Stimulated activated CD4-positive, alpha-beta T cell treated with anti-CD3 and anti-CD28 coated beads, TNF-alpha, amount 100 ng/mL, for 48 hours (primary cell): ENCODE data around the gene GPSM1.
"Not testable (repeated sequence)": the region's sequence is repeated elsewhere in the genome, so short reads cannot be mapped to it uniquely, and the experiment has no call there.

Experiments used
- DNase-seq, 3 donors: peaks; one replicate each; pipeline ENCODE4 v3.0.0-alpha.2; 2020; ENCODE audit warnings: low read depth in 3 of 3

The GPSM1 gene

DNA sequence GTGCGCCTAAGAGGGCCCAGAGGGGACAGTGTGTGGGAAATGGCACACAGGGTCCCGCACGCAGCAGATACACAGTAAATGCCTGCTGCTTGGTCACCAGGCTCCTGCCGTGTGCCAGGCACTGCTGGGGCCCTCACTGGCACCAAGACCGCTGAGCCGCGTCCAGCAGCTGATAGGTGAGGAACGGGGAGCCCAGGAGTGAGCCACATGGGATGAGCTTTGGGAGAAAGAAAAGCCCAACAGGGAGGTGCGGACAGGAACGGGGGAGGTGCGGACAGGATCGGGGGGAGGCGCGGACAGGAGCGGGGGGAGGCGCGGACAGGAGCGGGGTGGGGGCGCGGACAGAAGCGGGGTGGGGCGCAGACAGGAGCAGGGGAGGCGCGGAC lies 16.5 kb downstream of the GPSM1 start:
- DNase-seq, result no peak

DNA sequence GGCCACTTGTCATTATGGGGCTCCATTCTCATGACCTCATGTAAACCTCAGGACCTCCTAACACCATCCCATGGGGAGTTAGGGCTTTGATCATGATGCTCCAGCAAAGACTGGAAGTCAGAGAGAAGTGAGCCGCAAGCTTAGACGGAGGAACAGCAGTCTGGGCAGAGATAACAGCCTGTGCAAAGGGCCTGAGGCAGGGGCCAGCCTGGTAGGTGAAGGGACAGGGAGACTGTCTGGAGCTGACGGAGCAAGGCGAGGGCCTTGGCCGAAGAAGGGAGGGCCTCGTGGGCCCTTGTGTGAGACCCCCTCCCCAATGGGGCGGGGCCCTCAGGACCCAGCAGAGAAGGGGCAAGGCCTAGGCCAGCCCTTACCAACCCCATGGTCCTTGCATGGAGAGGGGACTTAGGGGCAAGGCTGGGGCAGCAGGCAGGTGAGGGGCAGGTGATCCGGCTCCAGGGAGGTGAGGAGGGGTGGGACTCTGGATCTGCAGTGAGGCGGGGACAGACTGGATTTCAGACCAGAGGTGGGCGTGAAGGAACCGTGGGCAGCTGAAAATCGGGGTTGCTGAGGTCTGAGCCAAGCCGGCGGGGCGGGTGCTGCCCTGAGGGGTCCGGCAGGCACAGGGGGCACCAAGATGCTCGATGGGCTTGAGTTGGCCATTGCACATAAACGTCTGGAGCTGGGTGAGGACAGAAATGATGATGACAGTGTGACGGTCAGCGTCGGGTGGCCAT lies 17.4 kb downstream of the GPSM1 start:
- no peak for DNase-seq

DNA sequence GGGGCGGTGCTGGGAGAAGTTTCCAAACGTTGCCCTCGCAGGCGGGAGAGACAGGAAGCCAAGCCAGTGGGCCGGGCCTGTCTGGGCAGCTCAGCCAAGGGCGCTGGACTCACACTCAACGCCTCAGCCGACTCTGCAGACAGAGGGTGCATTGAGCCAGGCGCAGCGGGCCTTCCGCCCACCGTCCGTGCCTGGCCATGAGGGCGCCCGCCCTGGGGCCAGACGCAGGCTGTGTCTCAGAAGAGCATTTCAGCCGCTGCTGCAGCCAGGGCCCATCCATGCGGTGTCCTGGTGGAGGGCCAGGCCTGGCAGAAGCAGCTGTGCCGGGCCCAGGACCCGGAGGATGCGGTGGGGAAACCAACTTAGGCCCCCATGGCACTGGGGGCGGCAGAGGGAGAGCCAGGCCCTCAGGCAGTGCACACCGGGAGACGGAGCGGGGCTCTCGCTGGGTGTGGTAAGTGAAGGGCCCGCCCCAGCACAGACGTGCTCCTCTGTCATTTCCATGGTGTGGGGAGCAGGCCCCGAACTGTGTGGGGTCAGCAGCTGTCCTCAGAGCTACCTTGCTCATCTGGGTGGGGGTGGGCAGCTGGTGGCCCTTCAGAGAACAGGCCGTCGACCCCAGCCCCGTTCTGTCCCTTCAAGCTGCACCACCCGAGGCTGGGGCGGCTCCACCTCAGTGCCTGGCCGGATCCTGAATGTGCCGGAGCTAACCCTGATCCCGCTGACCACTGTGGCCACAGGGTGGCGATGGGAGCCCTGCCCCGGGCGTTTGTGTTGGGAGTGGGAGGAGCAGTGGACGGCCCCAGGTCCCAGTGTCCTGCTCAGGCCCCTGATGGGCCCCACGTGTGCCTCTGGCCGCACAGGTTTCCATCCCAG lies 18.2 kb downstream of the GPSM1 start:
- no peak for DNase-seq

DNA sequence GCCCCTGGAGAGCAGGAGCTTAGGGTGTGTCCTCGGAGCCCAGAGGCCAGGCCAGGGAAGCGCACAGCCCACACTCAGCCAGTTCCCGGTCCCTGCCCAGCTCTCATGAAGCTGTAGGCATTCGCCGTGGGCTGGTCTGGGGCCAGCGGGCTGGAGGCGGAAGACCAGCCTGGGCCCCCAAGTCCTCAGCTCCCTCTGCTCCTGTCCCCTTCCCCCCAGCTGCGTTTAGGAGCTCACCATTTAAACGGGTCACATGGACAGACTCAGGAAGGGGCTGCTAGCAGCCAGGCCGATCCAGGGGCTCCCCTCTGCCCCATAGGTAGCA lies 18.8 kb downstream of the GPSM1 start:
- DNase-seq, result no peak

DNA sequence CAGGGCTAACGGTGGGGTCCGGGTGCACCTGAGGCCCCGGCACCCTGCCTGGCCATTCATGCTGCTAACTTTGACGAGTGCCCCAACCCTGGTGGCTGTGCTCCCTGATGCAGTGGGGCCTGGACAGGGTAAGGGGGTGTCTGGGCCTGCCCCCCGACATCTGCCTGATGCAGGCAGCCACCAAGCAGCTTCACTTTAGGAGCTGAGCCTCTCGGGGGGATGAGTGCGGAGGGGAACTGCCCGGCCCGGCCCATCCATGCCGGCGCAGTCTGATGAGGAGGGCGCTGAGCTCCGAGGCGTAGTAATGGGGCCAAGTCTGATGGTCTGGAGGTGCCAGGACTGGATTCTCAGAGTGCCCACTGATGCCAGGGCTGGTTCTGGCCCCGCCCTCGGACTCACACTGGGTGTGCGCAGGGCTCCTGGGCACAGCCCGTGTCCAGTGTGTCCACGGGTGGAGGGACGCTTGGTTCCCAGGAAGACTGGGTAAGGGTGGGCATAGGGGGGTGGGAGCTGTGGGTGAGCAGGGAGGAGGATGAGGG lies 19.7 kb downstream of the GPSM1 start:
- no peak for DNase-seq

DNA sequence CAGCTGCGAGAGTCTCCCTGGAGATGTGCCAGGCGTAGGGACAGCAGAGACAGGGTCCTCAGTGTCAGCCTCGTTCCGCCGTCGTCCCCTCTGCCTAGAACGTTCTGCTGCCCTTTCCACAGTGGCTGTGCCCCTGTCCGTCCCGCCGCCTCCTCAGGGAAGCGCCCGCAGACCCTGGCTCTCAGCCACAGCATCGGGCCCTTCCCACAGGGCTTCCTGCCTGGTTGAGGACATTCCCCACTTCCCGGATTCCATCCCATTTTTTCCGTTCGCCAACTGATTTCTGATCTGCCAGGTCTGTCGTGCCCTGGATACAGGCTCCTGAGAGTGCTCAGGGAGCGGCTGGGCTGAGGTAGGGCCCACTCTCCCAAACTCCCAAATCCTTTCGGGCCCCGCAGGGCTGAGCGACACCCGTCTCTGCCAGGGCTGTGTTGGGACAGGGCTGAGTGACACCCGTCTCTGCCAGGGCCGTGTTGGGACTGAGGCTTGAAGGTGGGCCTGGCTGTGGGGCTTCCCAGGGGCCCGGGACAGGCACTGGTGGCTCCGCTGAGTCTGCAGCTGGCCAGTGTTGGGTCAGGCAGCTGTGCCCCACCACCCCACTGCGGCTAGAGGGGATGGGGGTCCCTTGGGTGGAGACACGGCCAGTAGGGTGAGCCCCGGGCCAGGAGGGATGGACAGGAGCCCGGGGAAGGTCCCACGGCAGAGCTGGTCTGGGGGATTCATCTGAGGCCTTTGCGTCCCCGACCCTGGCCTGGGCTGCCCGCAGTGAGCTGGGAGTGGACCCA lies 20.3 kb downstream of the GPSM1 start:
- no peak for DNase-seq

DNA sequence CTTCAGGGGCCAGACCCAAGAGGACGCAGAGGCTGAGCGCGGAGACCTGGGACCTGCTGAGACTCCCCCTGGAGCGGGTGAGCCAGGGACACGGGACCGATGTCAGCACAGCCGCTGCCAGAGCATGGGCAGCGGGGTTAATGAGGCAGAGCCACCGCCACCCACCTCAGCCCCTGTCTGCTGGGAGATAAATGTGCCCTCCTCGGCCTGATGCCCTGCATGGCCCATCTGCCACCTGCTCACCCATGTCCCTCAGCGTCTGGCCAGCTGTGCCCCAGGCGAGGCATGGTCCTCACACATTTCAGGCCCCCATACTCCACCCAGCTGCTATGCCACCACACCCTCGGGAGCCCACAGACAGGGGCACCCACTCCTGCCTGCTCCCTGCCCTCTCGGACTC lies 21.4 kb downstream of the GPSM1 start:
- no peak for DNase-seq

DNA sequence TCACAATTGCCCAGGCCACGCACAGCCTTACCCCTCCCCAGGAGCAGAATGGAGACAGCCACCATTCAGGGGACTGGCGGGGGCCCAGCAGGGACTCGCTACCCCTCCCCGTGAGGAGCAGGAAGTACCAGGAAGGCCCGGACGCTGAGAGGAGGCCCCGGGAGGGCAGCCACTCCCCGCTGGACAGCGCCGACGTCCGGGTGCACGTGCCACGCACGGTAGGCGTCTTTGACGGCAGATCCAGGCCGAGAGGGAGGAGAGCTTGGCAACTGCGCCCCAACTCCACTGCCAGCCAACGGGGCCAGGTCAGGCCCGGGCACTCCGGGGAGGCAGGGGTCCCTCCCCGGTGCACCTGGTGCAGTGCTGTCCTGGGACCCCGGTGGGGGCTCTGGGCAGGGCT lies 22.2 kb downstream of the GPSM1 start:
- no peak for DNase-seq

DNA sequence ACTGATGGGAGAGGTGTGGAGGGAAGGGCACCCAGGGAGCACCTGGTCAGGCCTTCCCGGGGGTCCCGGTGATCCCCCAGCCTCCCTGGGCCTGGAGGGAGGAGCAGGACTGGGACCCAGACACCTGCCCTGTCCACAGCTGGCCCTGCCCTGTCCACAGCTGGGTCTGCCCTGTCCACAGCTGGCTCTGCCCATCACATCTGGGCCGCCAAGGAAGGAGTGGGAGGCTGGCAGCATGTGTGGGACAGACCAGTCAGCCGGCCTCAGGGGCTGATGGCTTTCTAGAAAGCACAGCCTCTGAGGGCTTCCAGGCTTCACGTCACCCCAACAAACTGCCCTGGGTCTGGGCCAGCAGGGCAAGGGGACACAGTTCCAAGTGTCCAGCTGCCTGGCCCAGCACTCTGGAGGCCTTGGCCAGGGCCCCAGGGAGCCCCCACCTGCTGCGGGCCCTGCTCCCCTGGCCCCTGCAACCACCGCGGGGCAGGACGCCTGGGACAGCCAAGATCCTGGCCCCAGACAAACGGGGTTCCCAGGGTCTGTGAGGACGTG lies 24.0 kb downstream of the GPSM1 start:
- no peak for DNase-seq

DNA sequence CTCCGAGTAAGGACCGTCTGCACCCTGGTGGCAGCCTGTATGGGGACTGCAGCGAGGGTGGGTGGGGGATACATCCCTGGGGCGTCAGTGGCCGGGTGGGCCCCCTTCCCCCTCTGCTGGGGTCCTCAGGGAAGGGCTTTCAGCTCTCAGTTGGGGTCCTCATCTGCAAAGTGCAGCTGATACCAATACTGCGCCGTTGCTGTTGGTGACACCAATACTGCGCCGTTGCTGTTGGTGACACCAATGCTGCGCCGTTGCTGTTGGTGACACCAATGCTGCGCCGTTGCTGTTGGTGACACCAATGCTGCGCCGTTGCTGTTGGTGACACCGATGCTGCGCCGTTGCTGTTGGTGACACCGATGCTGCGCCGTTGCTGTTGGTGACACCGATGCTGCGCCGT lies 24.5 kb downstream of the GPSM1 start:
- DNase-seq, result not testable (repeated sequence)

DNA sequence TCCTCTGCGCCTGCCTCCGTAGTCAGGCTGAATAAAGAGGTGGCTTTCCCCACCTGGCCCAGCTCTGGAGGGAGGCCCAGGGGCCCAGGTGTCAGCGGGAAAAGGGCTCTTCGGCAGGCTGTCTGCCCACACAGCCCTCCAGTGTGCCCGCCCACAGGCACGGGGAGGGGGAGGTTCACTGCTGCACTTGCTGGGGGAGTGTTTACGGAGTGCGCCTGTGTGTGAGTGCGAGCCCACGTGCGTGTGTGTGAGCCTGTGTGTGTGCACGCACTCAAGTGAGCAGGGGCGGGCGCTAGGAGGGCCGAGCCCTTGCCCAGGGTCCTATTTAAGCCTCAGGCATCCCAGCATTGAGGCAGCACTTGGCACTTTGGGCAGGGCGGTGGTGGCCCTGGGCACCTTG lies 25.3 kb downstream of the GPSM1 start:
- no peak for DNase-seq

DNA sequence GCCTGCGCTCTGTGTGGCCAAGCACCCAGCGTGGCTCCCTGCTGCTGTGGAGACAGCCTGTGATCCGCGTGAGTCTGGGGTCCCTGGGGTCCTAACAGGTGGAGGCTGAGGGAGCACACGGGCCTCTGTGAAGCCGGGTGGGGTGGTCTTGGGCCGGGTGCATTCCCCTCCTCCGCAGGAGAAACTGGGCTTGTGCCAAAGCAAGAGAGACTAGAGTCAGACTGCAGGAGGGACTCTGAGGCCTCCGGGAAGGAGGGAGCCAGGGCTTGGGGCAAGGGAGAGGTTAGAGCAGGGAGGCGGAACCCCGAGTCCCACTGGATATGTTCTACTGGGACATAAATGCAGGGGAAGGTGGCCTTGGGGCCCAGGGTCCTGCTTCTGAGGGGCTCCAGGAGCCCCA lies 25.7 kb downstream of the GPSM1 start:
- no peak for DNase-seq

DNA sequence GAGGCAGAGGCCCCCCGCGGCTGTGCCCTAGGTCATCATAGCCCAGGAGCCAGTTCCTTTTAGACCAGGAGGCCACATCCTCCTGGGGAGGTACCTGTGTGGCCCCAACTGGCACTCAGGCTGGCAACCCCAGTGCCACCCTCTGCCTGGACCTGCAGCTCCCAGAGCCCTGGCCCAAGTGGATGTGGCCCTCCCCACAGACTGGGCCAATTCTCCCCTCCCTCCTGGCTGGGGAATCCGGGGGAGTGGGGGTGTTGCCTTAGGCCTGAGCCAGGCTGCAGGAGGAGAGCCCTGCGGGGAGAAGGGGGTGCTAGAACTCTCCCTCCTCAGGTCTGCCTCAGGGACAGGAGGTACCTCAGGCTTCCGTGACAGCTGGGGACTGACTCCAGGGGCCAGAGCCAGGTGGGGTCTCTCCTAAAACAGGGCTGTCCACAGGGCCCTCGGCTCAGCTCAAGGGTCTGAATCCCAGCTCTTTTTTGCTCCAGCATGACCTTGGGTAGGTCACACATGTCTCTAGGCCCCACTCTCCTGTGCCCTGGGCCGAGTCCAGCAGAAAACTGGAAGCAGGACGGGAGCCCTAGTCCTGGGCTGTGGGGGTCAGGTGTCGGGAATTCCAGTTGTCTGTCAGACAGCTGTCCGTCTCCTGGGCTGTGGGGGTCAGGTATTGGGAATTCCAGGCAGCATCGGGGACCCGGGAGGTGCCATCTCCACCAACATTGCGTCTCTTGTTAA lies 26.6 kb downstream of the GPSM1 start:
- DNase-seq, result no peak

DNA sequence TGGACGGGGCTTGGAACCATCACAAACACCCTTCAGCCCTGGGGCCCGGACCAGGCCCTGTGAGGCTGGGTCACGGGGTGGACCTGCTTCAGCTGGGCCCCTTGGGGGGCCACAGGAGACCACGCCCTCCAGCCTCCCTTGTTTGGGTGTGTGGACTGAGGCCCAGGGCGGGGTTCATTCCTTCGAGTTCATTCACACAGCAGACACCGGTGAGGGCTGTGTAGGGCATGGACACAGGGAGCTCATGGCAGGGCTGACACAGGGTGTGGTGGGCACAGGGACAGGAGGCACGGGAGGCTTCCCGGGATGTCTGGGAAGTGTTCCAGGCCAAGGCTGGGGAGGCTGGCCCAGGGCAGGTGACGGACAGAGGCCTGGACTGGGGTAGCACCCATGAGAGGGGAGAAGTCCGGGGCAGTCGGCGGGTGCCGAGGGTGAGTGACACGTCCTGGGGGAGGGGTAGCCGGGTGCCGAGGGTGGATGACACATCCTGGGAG lies 27.3 kb downstream of the GPSM1 start:
- DNase-seq, result no peak

DNA sequence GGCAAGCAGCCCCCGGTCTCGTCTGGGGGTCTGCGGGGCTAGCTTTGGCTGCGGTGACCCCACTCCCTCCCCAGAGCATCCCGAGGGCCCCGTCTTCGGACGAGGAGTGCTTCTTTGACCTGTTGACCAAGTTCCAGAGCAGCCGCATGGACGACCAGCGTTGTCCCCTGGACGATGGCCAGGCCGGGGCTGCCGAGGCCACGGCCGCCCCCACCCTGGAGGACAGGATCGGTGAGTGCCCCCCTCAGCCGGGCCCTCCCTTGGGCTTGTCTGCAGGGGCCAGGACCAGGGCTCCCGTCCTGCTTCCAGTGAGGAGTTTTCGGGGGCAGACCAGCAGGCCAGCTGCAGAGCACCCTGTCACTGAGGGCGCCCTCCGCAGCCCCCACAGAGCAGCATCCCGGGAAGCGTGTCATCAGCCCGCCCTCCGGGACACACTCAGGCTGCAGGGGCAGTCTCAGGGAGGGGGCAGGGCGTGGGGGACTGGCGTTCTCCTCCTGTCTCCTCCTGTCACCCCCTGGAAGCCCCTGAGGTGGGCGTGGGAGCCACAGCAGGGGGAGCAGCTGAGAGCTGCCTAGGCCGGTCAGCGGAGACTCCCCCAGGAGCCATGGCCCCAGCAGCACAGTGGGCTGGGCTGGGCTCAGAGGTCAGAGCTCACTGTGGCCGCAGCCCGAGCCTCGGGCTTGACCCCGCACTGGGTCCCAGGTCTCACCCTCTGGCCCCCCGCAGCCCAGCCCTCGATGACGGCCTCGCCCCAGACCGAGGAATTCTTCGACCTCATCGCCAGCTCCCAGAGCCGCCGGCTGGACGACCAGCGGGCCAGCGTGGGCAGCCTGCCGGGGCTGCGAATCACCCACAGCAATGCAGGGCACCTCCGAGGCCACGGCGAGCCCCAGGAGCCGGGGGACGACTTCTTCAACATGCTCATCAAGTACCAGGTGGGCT lies 28.5 kb downstream of the GPSM1 start:
- no peak for DNase-seq

DNA sequence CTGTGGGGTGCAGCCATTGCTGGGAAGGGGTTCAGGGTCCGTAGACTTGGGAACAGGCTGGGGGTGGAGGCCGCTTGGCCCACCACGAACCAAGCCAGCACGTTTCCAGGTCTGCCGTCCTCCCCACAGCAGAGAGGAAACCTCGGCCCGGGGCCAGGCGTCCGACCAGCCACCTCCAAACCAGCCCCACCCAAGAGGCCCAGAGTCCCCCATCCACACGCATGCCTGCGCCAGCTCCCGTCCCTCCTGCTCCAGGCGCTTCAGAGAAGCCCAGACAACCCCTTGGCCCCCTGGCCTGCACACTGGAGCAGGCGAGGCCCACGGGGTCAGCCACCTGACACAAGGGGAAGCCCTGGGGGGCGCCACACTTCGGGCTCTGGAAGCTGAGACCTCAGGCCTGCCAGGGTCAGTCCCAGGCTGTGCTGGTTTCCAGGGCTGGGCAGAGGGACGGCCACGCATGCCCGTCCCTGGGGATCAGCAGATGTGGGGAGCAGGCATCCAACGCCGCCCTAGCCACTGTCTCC lies 29.9 kb downstream of the GPSM1 start:
- no peak for DNase-seq

DNA sequence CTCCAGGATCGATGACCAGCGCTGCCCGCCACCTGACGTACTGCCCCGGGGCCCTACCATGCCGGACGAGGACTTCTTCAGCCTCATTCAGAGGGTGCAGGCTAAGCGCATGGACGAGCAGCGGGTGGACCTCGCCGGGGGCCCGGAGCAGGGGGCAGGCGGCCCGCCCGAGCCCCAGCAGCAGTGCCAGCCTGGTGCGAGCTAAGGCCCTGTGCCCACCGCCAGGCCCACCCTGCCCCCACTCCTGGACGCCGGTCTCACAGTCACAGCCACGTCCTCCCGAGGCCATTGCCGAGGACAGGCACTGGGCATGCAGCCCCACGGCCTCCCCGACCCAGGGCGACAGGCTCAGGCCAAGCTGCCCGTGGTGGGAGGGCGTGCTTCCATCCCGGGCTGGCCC lies 30.7 kb downstream of the GPSM1 start:
- DNase-seq, result no peak

DNA sequence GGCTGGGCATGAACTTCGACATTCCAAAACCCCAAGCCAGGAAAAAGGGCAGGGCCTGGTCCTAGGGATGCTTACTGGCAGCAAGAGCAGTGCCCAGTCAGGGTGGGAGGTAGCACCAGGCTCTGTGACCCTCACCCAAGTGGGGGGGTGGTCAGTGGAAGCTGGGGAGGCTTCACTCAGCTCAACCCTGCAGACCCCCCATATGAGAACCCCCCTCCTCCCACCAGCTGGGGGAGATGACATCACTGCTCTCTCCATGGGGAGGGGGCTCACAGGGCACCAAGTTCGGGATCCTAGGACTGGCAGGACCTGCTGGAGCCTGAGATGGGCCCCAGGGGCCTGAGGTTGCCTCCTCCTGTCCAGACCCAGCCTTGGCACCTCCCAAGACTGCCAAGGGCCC lies 31.5 kb downstream of the GPSM1 start:
- no peak for DNase-seq

DNA sequence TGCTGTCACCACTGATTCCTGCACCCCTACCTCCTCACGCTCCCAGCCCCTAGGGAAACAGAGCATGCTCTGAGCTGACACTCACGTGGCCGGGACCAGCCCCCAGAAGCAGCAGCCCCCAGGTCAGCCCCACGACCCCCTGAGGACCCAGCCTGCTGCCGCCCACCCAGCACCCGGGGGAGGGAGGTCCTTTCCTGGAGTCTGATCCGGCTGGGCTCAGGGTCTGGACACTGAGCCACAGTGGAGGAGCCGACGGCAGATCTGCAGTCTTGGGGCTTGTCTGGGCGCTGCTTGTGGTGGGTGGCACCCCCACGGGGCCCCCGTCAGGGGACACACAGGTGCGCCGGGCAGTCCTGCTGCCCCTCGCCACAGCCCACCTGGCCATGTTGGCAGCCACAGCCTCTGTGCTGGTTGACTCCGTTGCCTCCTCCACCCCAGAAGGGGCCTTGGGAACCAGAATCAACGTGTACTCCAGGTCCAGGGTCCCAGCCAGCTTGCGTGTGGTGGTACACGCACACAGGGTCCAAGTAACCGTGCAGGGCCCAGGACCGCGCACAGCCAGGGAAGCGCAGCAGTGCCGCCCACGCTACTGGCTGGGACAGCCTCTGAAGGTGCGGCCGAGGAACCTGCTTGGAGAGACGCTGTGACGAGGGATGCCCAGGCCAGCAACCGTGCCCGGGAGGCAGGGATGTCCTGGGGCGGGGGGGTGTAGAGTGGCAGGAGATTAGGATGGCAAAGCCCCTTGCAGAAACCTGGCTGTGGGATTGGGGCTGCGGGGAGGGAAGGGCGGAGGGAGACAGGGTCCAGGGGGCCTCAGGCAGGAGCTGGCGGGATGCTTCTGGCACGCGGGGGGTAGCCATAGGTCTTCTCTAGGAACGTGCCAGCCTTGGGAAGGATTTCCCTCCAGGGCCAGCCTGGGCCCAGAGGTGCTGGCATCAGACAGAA lies 32.7 kb downstream of the GPSM1 start:
- no peak for DNase-seq
